CD4-positive, alpha-beta T cell treated with Interleukin-17A for 4 hours (primary cell): Measurements from ENCODE around the gene LRRC27.

Source experiments
- DNase-seq: peaks from one replicate; pipeline ENCODE4 v3.0.0-alpha.2; 2020; ENCODE audit warnings: mixed read lengths

The LRRC27 gene

GRCh38 chr10:132392811-132393694 lies 61.1 kb downstream of the LRRC27 start:
- no peak for DNase-seq

DNA sequence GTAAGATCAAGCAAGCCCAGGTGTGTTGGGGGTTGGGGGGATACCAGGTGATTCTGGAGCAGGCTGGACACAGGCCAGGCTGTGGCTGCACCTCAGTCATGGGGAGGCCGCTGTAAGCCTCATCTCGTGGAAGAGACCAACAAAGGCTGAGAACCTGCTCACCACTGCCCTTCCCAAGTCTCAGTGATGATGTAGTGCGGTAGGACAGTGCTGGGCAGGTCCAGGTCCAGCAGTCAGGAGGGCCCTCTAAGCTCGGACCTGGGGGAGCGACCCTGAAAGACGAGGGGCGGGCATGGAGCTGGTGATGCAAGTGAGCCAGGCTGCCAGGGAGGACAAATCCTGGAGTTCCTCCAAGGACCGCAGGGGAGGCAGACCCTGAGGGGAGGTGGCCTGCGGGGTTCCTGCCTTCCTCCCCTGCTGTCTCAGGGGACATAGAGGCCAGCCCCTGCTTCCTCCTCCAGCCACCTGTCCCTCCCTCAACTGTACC lies 61.7 kb downstream of the LRRC27 start:
- no peak for DNase-seq

GRCh38 chr10:132394201-132394811 lies 62.3 kb downstream of the LRRC27 start:
- DNase-seq, result no peak

GRCh38 chr10:132394936-132395703 lies 63.1 kb downstream of the LRRC27 start:
- no peak for DNase-seq

- DNase-seq, result peak; percentile 60
Measured at GRCh38 chr10:132395704-132396493, 63.9 kb downstream of the LRRC27 start.

DNA sequence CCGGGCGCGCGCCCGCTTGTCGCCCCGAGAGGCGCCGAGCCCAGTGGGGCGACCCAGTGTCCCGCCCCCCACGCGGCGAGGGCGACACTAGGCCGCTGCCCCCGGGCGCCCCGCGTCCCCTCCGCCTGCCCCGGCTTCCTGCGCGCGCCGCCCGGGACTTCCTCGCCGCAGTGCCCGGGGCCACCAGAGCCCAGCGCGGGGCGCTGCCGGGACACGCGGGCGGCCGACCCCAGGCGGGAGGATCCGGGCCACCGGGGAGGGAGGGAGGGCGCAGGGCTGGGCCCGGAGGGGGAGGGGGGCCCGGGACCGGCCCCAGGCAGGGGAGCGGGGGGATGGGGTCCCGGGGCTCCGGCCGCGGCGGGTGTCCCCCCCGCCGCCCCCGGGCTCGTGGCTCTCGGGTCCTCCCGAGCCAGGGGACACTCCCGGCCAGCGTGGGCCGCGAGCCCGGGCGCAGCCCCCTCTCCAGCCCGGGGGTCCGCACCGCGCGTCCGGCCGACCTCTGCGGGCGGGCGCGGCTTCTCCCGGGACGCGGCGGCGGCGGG lies 64.6 kb downstream of the LRRC27 start:
- DNase-seq, result peak; percentile 75

DNA sequence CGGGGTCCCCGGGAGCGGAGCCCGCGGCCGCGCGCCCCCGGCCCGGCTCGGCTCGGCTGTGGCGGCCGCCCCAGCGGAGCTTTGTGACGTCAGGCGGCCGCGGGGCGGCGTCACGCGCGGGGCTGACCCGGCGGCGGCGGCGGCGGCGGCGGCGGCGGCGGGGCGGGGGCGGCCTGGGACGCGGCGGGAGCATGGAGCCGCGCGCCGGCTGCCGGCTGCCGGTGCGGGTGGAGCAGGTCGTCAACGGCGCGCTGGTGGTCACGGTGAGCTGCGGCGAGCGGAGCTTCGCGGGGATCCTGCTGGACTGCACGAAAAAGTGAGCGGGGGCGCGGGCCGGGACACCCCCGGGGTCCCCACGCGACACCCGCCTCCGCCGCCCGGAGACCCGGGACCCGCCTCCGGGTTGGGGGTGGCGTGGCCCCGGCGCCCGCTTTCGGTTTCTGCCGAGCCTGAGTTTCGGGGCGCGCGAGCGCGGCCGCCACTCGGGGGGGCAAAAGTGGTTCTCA lies 65.1 kb downstream of the LRRC27 start, which contains the start of gene PWWP2B:
Gene PWWP2B (plus strand): TSS at position 165 of the 506 bp plus-strand sequence. CDS start 27 bp downstream, at position 192.
- DNase-seq, result peak; percentile 78

- DNase-seq, result peak; percentile 53
Measured at GRCh38 chr10:132397671-132398565, 65.9 kb downstream of the LRRC27 start.

GRCh38 chr10:132398566-132398991 lies 66.6 kb downstream of the LRRC27 start:
- no peak for DNase-seq

- no peak for DNase-seq
Measured at GRCh38 chr10:132399117-132400035, 67.4 kb downstream of the LRRC27 start.

- DNase-seq, result no peak
Measured at GRCh38 chr10:132400041-132400546, 68.1 kb downstream of the LRRC27 start.

- DNase-seq, result no peak
Measured at GRCh38 chr10:132400547-132401151, 68.7 kb downstream of the LRRC27 start.

DNA sequence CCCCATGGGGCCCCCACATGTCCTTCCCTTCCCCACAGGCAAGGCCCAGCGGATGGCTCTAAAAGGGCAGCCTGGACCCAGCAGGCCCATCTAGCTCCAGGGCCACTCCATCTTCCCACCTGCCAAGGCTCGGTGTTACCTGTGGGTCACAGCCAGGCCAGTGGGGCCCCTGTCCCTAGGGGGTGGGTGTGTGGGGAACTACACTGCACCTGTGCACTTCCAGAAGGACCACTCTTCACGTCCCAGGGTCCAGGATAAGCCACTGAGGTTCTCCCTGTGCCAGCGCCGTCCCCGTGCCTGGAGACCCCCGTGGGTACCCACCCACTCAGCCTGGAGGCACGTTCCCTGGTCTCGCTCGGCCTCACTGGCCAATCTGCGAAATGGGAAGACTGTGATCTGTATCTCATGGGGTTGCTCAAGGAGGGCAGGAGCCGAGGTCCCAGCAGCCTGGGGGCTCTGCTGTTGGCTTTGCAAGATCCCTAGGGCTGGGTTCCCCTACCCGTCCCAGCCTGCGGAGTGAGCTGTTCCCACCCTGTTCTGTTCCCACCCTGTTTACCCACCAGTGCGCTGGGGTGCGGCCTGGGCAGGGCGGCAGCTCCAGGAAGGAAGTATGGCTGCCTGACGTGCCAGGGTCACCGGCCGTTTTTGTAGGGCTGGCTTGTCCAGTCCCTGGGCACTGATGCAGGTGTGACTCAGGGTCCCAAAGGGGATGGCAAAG lies 69.6 kb downstream of the LRRC27 start:
- DNase-seq, result no peak

DNA sequence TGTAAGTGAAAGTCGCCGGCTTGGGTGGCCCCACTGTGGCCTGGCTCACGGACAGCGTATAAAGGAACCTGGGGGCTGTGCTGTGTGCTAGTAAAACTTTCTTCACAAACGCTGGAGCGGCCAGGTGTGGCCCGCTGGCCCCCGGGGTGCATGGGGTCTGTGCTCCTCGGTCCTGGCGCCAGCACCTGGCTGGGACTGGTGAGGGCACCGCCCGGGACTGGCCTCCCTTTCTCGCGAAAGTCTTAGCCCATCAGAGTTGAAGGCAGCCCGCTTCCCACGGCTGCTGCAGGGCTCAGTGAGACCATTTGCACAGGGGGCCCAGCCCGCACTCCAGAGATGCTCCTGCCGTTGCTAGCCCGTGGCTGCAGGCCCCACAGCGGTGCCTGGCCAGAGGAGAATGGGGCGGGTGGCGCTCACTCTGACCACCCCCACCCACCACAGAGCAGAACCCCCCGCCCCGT lies 70.8 kb downstream of the LRRC27 start:
- DNase-seq, result no peak

DNA sequence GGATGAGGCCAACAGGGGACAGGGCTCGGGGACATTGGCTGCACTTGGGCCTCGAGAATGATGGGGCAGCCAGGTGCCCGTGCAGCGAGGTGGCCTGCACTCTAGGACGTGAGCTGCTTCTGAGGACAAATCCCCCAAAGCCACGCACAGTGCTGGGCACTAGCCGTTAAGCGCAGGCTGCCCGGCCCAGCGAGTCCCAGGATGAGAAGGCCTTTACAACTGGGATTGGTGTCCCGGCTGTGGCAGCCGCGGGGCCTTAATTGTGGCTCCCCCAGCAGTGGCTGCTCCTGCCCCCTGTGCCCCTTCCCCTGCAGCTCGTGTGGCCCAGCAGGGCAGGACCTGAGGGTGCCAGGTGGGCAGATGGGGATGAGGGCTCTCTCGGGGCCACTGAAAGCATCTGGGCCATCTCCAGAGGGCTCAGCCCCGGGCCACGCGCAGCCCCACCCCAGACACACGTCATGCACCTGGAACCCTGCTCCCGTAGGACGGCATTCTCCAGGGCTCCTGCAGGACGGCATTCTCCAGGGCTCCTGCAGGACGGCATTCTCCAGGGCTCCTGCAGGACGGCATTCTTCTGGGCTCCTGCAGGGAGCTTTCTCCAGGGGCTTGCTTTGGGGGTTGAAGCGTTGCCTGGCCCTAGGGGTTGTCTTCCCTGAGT lies 71.6 kb downstream of the LRRC27 start:
- DNase-seq, result no peak

DNA sequence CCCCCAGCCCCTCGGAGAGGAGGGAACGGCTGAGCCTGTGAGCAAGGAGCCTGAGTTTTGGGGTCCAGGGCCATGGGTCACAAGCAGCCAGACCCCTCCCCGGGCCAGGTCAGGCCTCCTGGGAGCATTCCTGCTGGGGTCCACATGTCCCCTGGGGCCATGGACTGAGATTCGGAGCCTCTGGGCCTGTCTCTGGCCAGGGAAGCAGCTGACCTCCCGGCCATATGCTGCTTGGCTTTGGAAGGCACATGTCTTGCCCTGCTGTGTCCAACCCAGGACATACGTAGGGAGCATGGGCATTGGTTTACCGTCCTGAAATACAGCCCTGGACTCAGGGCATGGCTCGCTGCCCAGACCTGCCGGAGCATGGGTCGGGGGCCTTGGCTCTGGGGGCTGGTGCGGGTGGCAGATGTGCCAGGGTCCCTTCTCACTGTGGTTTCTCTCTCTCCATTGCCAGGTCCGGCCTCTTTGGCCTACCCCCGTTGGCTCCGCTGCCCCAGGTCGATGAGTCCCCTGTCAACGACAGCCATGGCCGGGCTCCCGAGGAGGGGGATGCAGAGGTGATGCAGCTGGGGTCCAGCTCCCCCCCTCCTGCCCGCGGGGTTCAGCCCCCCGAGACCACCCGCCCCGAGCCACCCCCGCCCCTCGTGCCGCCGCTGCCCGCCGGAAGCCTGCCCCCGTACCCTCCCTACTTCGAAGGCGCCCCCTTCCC lies 72.3 kb downstream of the LRRC27 start:
- DNase-seq, result no peak
